ENCODE results near the gene DCP1B.

- TF ChIP-seq POLR2AphosphoS5 (IDR thresholded peaks at IDR 0.05) (no peak), SMC3 (conservative IDR thresholded peaks at IDR 0.05; ENCODE audit: poor library complexity) (no peak)
Observed at GRCh38 chr12:2027351-2027750, 23.1 kb upstream of the DCP1B start.

All from neural cell (in vitro differentiated cells).